Nephron progenitor cell (in vitro differentiated cells): ENCODE results near the gene CUL5.
A peak's percentile ranks its signal among the peaks of the same experiment; 100 is the strongest.
"Not testable (repeated sequence)": the region's sequence is repeated elsewhere in the genome, so short reads cannot be mapped to it uniquely, and the experiment has no call there.

ENCODE experiments used
- DNase-seq: peaks from one replicate; pipeline ENCODE4 v3.0.0; 2021
- H3K27ac Mint-ChIP-seq: 2 replicates; pipeline ENCODE4 v1.8.0; 2021; ENCODE audit warnings: mild to moderate bottlenecking, moderate library complexity, mixed read lengths
- H3K27me3 Mint-ChIP-seq: 2 replicates; pipeline ENCODE4 v1.8.0; 2021; ENCODE audit warnings: mild to moderate bottlenecking, low read depth, mixed read lengths; ENCODE audit not compliant: poor library complexity
- H3K36me3 Mint-ChIP-seq: 2 replicates; pipeline ENCODE4 v1.8.0; 2021; ENCODE audit warnings: low read depth, mixed read lengths
- H3K4me1 Mint-ChIP-seq: 2 replicates; pipeline ENCODE4 v1.8.0; 2021; ENCODE audit warnings: mixed read lengths
- H3K4me3 Mint-ChIP-seq: 2 replicates; pipeline ENCODE4 v1.8.0; 2021; ENCODE audit warnings: mild to moderate bottlenecking, moderate library complexity, mixed read lengths
- H3K9me3 Mint-ChIP-seq: 2 replicates; pipeline ENCODE4 v1.8.0; 2021; ENCODE audit warnings: mild to moderate bottlenecking, moderate library complexity, mixed read lengths
- TF ChIP-seq, protein P1 (sequence below): fragments of 200-600 bp; sonication (generic); IDR thresholded peaks from 2 replicates; pipeline ENCODE4 v1.5.0; 2021; ENCODE audit warnings: antibody characterized with exemption

Gene CUL5

DNA sequence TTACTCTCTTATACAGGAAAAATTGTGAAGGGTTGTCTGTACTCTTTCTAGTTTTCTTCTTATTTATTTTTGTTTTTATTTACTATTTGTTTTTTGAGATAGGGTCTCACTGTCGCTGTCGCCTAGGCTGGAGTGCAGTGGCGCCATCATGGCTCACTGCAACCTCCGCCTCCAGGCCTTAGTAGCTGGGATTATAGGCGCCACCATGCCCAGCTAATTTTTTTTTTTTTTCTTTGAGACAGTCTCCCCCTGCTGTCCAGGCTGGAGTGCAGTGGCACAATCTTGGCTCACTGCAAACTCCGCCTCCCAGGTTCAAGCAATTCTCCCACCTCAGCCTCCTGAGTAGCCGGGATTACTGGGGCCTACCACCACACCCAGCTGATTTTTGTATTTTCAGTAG lies 18.4 kb downstream of the CUL5 start:
- Mint-ChIP-seq H3K27me3 (no peaks in the 10 kb centered on the region), H3K4me3 (no peak overlapping the region), H3K4me1 (peaks cover 22% of the 10 kb centered on the region), H3K36me3 (peaks cover 56% of the 10 kb centered on the region), H3K9me3 (peaks cover 30% of the 10 kb centered on the region), H3K27ac (no peak overlapping the region)
- TF ChIP-seq, protein P1, sequence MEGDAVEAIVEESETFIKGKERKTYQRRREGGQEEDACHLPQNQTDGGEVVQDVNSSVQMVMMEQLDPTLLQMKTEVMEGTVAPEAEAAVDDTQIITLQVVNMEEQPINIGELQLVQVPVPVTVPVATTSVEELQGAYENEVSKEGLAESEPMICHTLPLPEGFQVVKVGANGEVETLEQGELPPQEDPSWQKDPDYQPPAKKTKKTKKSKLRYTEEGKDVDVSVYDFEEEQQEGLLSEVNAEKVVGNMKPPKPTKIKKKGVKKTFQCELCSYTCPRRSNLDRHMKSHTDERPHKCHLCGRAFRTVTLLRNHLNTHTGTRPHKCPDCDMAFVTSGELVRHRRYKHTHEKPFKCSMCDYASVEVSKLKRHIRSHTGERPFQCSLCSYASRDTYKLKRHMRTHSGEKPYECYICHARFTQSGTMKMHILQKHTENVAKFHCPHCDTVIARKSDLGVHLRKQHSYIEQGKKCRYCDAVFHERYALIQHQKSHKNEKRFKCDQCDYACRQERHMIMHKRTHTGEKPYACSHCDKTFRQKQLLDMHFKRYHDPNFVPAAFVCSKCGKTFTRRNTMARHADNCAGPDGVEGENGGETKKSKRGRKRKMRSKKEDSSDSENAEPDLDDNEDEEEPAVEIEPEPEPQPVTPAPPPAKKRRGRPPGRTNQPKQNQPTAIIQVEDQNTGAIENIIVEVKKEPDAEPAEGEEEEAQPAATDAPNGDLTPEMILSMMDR = no peak
- no peak for DNase-seq

DNA sequence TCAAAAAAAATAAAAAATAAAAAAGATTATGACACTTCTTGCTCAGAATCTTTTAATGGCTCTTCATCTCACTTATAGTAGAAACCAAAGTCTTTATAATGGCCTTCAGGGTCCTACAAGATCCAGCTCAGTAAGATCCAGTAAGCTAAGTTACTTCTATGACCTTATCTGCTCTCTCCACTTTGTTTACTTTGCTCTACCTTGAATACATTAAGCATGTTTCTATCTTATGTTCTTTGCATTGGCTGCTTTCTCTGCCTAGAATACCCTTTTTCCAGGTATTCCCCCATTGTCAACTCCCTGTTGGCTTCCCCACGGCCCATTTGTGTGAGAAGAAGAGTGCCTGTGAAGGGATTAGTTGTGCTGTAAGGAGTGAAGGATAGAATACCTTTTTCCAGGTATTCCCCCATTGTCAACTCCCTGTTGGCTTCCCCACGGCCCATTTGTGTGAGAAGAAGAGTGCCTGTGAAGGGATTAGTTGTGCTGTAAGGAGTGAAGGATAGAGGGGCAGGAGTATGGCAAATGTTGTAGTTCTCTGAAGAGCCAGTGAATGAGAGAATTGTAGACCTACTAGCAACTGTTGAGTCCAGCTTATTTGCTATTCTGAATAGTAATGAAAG lies 20.2 kb downstream of the CUL5 start:
- Mint-ChIP-seq H3K4me1 (peaks cover 39% of the 10 kb centered on the region), H3K36me3 (peaks cover 68% of the 10 kb centered on the region), H3K9me3 (peaks cover 30% of the 10 kb centered on the region)
- DNase-seq, H3K4me3 Mint-ChIP-seq, H3K27me3 Mint-ChIP-seq, H3K27ac Mint-ChIP-seq: not testable (repeated sequence)

DNA sequence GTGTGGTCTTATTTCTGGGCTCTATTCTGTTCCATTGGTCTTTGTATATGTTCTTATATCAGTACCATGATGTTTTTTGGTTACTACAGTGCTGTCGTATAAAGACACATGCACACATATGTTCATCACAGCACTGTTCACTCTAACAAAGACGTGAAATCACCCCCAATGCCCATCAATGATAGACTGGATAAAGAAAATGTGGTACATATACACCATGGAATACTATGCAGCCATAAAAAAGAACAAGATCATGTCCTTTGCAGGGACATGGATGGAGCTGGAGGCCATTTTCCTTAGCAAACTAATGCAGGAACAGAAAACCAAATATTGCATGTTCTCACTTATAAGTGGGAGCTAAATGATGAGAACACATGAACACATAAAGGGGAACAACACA lies 22.9 kb downstream of the CUL5 start:
- H3K9me3 Mint-ChIP-seq = peaks cover 30% of the 10 kb centered on the region
- H3K27ac Mint-ChIP-seq, H3K27me3 Mint-ChIP-seq, H3K4me3 Mint-ChIP-seq, DNase-seq: not testable (repeated sequence)
- H3K4me1 Mint-ChIP-seq = peaks cover 40% of the 10 kb centered on the region
- H3K36me3 Mint-ChIP-seq = peaks cover 65% of the 10 kb centered on the region

DNA sequence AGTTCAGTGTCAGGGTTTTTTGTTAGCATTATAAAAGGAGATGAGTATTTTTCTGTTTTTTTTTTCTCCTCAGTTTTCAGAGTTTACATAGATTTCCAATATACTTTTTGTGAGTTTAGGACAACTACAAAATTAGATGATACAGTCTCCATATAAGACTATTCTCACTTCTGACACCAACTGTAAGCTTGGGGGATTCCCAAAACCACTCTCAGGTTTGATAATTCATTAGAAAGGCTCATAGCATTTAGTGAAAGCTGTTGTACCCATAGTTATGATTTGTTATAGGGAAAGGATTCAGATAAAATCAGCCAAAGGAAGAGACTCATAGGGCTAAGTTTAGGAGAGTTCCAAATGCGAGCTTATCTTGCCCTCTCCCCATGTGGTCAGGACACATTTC lies 24.1 kb downstream of the CUL5 start:
- Mint-ChIP-seq H3K4me1 (peaks cover 40% of the 10 kb centered on the region), H3K4me3 (no peak overlapping the region), H3K27ac (peak overlapping the region; percentile 21), H3K9me3 (peaks cover 28% of the 10 kb centered on the region), H3K36me3 (peaks cover 70% of the 10 kb centered on the region), H3K27me3 (no peaks in the 10 kb centered on the region)
- DNase-seq = no peak
- TF ChIP-seq, protein P1 = no peak

DNA sequence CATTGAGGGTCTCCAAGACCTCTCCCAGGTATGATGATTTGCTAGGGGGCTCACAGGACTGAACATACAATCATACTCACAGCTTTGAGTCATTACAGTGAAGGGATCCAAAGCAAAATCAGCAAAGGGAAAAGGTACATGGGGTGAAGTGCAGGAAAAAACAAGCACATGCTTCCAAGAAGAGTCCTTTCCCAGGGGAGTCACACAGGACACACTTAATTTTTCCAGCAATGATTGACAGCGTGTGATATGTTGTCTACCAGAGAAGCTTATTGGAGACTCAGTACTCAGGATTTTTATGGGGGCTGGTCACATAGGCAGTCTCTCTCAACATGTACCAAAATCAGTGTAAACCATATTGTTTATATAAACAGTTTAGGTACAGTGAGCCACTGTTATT lies 25.3 kb downstream of the CUL5 start:
- Mint-ChIP-seq H3K27ac (peak overlapping the region; percentile 75), H3K36me3 (peaks cover 70% of the 10 kb centered on the region)
- TF ChIP-seq, protein P1 = no peak

DNA sequence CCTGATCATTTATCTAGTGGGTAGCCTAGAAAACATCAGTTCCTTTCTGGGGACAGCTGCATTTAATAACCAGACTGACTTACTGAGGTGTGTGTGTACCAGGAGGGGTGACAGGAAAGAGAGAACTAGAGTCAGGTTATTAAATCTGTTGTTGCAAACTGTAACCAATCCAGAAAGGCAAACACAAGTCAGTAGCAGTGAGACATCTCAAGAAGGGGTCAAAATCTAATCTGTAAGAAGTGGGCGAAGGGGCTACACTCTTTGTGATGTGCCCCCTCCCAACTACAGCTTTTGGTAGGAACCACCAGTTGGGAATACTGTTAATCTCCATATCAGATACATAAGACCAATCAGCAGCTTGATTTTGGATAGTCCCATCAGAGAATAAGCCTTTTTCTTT lies 26.3 kb downstream of the CUL5 start:
- TF ChIP-seq, protein P1 = no peak
- Mint-ChIP-seq H3K36me3 (peaks cover 72% of the 10 kb centered on the region), H3K27me3 (no peaks in the 10 kb centered on the region), H3K27ac (peak overlapping the region; percentile 73), H3K9me3 (peaks cover 18% of the 10 kb centered on the region), H3K4me1 (peaks cover 40% of the 10 kb centered on the region), H3K4me3 (no peak overlapping the region)
- DNase-seq = no peak

More for the DNA sequence above, 25.3 kb downstream of the CUL5 start:
- H3K4me1 Mint-ChIP-seq = peaks cover 40% of the 10 kb centered on the region
- H3K27me3 Mint-ChIP-seq = no peaks in the 10 kb centered on the region
- no peak for DNase-seq
- peaks cover 23% of the 10 kb centered on the region for H3K9me3 Mint-ChIP-seq
- H3K4me3 Mint-ChIP-seq = no peak overlapping the region

DNA sequence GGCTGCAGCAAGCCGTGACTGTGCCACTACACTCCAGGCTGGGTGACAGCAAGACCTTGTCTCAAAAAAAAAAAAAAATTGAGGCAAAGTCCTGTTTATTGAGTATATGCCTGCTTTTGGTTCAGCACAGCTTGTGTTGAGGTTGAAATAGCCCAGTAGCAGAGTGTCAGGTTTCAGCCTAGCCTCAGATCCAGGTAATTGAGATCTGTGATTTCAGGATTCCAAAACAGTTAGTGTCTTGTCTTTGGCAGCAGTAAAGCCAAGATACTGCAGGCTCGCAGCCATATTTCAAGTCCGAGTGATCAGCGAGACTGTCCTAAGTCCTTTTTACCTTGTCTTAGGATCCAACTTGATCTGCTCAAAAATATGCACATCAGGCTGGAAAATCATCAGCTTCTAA lies 27.0 kb downstream of the CUL5 start:
- no peak for DNase-seq
- Mint-ChIP-seq H3K9me3 (peaks cover 11% of the 10 kb centered on the region), H3K27ac (peak overlapping the region; percentile 47), H3K36me3 (peaks cover 66% of the 10 kb centered on the region), H3K4me1 (peaks cover 40% of the 10 kb centered on the region), H3K27me3 (no peaks in the 10 kb centered on the region), H3K4me3 (no peak overlapping the region)
- TF ChIP-seq, protein P1 = no peak
